Parathyroid adenoma (tissue), 2 donors: Measurements from ENCODE around the gene PRKAR2B.
A peak's percentile ranks its signal among the peaks of the same experiment; 100 is the strongest.

Experiments
- H2AFZ ChIP-seq: fragments of 300-600 bp; sonication (generic); one replicate; pipeline ENCODE4 v1.7.0; 2017; ENCODE audit warnings: antibody characterized with exemption, mild to moderate bottlenecking
- H3K27ac ChIP-seq: fragments of 300-600 bp; sonication (generic); one replicate; pipeline ENCODE4 v1.7.0; 2017
- H3K27me3 ChIP-seq: fragments of 300-600 bp; sonication (generic); one replicate; pipeline ENCODE4 v1.7.0; 2017; ENCODE audit warnings: low read length; ENCODE audit not compliant: control insufficient read depth, insufficient read depth
- H3K36me3 ChIP-seq: fragments of 300-600 bp; sonication (generic); one replicate; pipeline ENCODE4 v1.7.0; 2017; ENCODE audit warnings: low read length; ENCODE audit not compliant: control insufficient read depth, insufficient read depth
- H3K4me1 ChIP-seq: fragments of 300-600 bp; sonication (generic); one replicate; pipeline ENCODE4 v1.7.0; 2017; ENCODE audit warnings: control low read depth
- H3K4me2 ChIP-seq: fragments of 300-600 bp; sonication (generic); one replicate; pipeline ENCODE4 v1.7.0; 2017; ENCODE audit warnings: low read length
- H3K4me3 ChIP-seq: fragments of 300-600 bp; sonication (generic); one replicate; pipeline ENCODE4 v1.7.0; 2017; ENCODE audit warnings: low read depth, low read length
- H3K79me2 ChIP-seq: fragments of 300-600 bp; sonication (generic); one replicate; pipeline ENCODE4 v1.7.0; 2017; ENCODE audit warnings: control low read depth
- H3K9ac ChIP-seq: fragments of 300-600 bp; sonication (generic); one replicate; pipeline ENCODE4 v1.7.0; 2017; ENCODE audit warnings: mild to moderate bottlenecking
- H3K9me3 ChIP-seq: fragments of 300-600 bp; sonication (generic); one replicate; pipeline ENCODE4 v1.7.0; 2017; ENCODE audit warnings: low read length; ENCODE audit not compliant: control insufficient read depth
- CTCF ChIP-seq: fragments of 300-600 bp; sonication (generic); IDR thresholded peaks from one replicate; pipeline ENCODE4 v1.7.0; 2017; ENCODE audit warnings: antibody characterized with exemption, mild to moderate bottlenecking
- donor health status: primary hyperparathyroidism.

The PRKAR2B gene

GRCh38 chr7:107168233-107169119, 124.0 kb downstream of the PRKAR2B start, which contains the start of gene HBP1:
Gene HBP1 (plus strand): TSS chr7:107169003. CDS start chr7:107179894, 10,891 bp downstream.
- Histone ChIP-seq H3K4me1 (peaks cover 19% of the 10 kb centered on the region), H3K27ac (peak within 1 kb of the TSS; percentile 96), H3K9me3 (no peaks in the 10 kb centered on the region), H3K4me2 (peak within 1 kb of the TSS; percentile 67), H3K27me3 (no peaks in the 10 kb centered on the region), H3K79me2 (peaks cover 22% of the 10 kb centered on the region), H3K36me3 (no peaks in the 10 kb centered on the region), H3K9ac (peak within 1 kb of the TSS; percentile 92), H2AFZ (peak within 1 kb of the TSS; percentile 90), H3K4me3 (peak within 1 kb of the TSS; percentile 91)
- peak; percentile 1 for TF ChIP-seq CTCF

- no peak for TF ChIP-seq CTCF
- peak overlapping the region; percentile 74 for H2AFZ ChIP-seq
- peaks cover 31% of the 10 kb centered on the region for H3K79me2 ChIP-seq
- no peaks in the 10 kb centered on the region for H3K27me3 ChIP-seq
- no peaks in the 10 kb centered on the region for H3K36me3 ChIP-seq
- H3K27ac ChIP-seq, result peak overlapping the region; percentile 95
- H3K4me3 ChIP-seq, result peak overlapping the region; percentile 91
- H3K9me3 ChIP-seq, result no peaks in the 10 kb centered on the region
- H3K4me1 ChIP-seq, result peaks cover 28% of the 10 kb centered on the region
- peak overlapping the region; percentile 67 for H3K4me2 ChIP-seq
- peak overlapping the region; percentile 92 for H3K9ac ChIP-seq
Measured at GRCh38 chr7:107169120-107170050, 124.9 kb downstream of the PRKAR2B start.

GRCh38 chr7:107170051-107170915, 125.8 kb downstream of the PRKAR2B start:
- no peaks in the 10 kb centered on the region for H3K36me3 ChIP-seq
- H2AFZ ChIP-seq, result no peak overlapping the region
- H3K4me3 ChIP-seq, result peak overlapping the region; percentile 91
- TF ChIP-seq CTCF, result no peak
- H3K9me3 ChIP-seq, result no peaks in the 10 kb centered on the region
- peaks cover 40% of the 10 kb centered on the region for H3K79me2 ChIP-seq
- H3K4me1 ChIP-seq, result peaks cover 25% of the 10 kb centered on the region
- H3K27ac ChIP-seq, result peak overlapping the region; percentile 95
- H3K9ac ChIP-seq, result no peak overlapping the region
- no peaks in the 10 kb centered on the region for H3K27me3 ChIP-seq
- H3K4me2 ChIP-seq, result peak overlapping the region; percentile 67

GRCh38 chr7:107171496-107171895, 127.0 kb downstream of the PRKAR2B start:
- Histone ChIP-seq H3K27me3 (no peaks in the 10 kb centered on the region), H3K36me3 (no peaks in the 10 kb centered on the region), H3K9me3 (no peaks in the 10 kb centered on the region), H3K4me3 (no peak overlapping the region), H3K9ac (no peak overlapping the region), H3K4me1 (peaks cover 20% of the 10 kb centered on the region), H3K4me2 (no peak overlapping the region), H3K79me2 (peaks cover 51% of the 10 kb centered on the region), H2AFZ (no peak overlapping the region), H3K27ac (no peak overlapping the region)
- no peak for TF ChIP-seq CTCF
